RWPE1 (cell line): ENCODE data around the gene ALS2CL.

ENCODE experiments used
- CTCF ChIA-PET: fragments of 350-600 bp; sonication (Branson Sonifier 250); formaldehyde crosslinking; extraction: SDS; loops from one replicate; lab custom pipeline; 2021; lab: Yijun Ruan, JAX
- POLR2A ChIA-PET: fragments of 400-600 bp; formaldehyde crosslinking; extraction: SDS; loops from one replicate; lab custom pipeline; 2020; ENCODE audit warnings: antibody characterized with exemption; ENCODE audit not compliant: low non-redundant PET; lab: Yijun Ruan, JAX
- DNase-seq: peaks from one replicate; pipeline ENCODE4 v3.0.0; 2012; ENCODE audit warnings: low spot score
- H3K27ac ChIP-seq: fragments of 450-650 bp; 2 replicates; pipeline ENCODE4 v1.5.1; 2017
- TF ChIP-seq, protein P1 (sequence below): fragments of 450-650 bp; conservative IDR thresholded peaks from 2 replicates; pipeline ENCODE4 v1.5.1; 2017; ENCODE audit warnings: low read depth, mild to moderate bottlenecking

Gene ALS2CL

DNA sequence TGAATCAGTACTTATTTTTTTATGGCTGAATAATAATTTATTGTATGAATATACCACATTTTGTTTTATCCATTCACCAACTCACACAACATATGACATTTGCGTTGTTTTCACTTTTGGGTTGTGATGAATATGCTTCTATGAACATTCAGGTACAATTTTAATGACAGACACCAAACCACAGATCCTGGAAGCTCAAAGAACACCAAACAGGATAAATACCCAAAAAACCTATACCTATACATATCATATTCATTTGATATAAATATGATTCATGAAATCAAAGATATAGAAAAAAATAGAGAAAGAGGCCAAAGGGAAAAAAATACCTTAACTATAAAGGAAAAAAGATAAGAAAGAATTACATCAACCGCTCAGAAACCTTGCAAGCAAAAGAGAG, 45.4 kb downstream of the ALS2CL start:
- no peak for DNase-seq
- TF ChIP-seq, protein P1, sequence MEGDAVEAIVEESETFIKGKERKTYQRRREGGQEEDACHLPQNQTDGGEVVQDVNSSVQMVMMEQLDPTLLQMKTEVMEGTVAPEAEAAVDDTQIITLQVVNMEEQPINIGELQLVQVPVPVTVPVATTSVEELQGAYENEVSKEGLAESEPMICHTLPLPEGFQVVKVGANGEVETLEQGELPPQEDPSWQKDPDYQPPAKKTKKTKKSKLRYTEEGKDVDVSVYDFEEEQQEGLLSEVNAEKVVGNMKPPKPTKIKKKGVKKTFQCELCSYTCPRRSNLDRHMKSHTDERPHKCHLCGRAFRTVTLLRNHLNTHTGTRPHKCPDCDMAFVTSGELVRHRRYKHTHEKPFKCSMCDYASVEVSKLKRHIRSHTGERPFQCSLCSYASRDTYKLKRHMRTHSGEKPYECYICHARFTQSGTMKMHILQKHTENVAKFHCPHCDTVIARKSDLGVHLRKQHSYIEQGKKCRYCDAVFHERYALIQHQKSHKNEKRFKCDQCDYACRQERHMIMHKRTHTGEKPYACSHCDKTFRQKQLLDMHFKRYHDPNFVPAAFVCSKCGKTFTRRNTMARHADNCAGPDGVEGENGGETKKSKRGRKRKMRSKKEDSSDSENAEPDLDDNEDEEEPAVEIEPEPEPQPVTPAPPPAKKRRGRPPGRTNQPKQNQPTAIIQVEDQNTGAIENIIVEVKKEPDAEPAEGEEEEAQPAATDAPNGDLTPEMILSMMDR, result no peak
- no peak overlapping the region for H3K27ac ChIP-seq
- POLR2A ChIA-PET, result no interaction called here
- CTCF ChIA-PET, result no interaction called here

DNA sequence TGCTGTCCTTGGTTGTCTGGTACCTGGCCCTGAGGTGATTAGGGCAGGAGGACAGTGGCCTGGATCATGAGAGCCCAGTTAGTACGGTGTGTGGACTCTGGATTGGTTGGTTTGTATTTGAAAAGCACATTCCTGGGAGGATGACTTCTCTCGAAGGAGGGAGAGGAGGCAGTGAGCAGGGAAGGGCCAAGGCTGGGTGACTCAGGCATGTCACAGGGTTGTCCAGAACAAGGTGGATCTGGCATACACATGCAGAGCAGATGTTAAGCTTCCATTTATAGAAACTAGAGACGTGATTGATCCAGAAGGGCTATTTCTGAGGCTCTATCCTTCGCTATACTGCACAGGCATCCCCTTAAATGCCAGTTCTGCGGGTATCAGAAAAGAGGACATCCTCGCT, 46.8 kb downstream of the ALS2CL start:
- ChIA-PET POLR2A (no interaction called here), CTCF (no interaction called here)
- H3K27ac ChIP-seq, result no peak overlapping the region
- TF ChIP-seq, protein P1, result no peak
- DNase-seq, result peak; percentile 25

DNA sequence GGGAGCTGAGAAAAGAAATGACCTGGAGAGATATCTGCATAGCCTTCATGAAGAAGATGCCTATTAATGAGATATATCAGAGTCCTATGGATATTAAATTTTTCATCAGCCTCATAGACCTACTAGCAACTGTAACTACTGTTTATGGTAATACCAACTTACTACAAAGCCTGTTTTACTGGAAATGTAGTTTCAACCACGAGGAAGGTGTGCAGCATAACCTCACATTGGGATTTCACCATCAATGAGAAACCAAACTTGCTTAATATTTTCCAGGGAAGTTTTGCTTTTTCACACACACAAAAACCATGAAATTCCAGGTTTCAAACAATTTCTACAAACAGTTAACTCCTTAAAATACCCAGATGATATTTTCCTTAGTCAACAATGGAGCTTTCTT, 49.8 kb downstream of the ALS2CL start:
- DNase-seq, result no peak
- POLR2A ChIA-PET, result no interaction called here
- H3K27ac ChIP-seq, result no peak overlapping the region
- TF ChIP-seq, protein P1, result no peak
- CTCF ChIA-PET, result interaction anchor here (0.7 kb wide), 1 partner anchor 37 kb away, joined by 3 read pairs; no protein-coding TSS in a partner anchor

DNA sequence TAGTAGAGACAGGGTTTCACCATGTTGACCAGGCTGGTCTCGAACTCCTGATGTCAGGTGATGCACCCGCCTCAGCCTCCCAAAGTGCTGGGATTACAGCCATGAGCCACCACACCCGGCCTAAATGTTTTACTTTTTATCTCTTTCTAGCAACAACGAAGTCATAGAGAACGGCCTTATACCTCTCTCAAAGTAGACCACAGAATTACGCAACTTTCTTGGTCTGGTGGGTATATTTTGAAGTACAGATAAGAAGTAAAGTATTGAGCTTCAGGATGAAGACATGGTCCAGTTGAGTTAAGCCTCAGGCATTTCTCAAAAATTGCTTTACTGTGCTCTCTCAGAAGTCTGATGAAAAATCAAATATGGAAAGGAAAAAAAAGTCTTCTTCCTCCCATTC, 50.5 kb downstream of the ALS2CL start:
- no peak for DNase-seq
- H3K27ac ChIP-seq, result no peak overlapping the region
- POLR2A ChIA-PET, result no interaction called here
- CTCF ChIA-PET, result interaction anchor here (0.7 kb wide), 1 partner anchor 36 kb away, joined by 3 read pairs; no protein-coding TSS in a partner anchor
- TF ChIP-seq, protein P1, result no peak

DNA sequence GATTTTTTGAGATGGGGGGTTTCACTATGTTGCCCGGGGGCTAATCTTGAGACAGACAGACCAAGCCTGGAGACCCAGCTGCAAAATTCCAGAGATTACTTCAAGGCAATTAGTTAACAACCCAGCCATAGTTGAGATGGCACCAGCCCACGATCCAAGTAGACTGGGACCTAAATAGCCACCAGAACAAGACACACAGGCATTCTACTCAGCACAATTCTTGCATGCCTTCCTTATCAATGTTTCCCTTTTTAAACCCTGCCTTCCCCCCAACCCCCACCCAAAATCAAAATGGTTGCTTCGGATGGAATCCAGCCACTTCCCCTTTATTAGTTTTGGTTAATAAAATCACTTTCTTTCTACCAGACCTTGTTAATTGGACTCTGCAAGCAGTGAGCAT, 52.6 kb downstream of the ALS2CL start:
- no peak overlapping the region for H3K27ac ChIP-seq
- ChIA-PET CTCF (no interaction called here), POLR2A (no interaction called here)
- TF ChIP-seq, protein P1, result no peak
- no peak for DNase-seq

DNA sequence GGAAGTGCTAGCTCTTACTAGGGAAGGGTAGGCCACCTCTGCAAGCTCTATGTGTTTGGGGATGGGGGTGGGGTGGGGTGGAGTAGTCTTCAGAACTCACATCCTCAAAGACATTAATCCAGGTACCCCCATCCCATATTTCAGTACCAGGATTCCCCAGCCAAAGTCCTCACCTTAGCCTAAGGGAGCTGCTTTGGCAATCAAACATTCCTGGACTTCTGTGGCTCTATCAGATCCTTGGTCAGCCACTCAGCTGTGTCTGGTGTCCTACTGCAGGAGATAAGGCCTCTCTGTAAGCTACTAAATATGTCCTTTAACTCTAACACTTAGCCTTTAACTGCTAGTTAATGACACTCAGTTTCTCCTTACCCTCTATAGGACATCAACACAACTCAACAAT, 54.3 kb downstream of the ALS2CL start:
- TF ChIP-seq, protein P1, result no peak
- POLR2A ChIA-PET, result no interaction called here
- CTCF ChIA-PET, result no interaction called here
- H3K27ac ChIP-seq, result no peak overlapping the region
- no peak for DNase-seq
